Kidney (tissue), 14 donors: Measurements from ENCODE around the gene DPH2. TPM values are rescaled to one million over a fixed set of nuclear protein-coding genes. Genes with fewer than 3 reads are reported as not detected.

Experiments
- DNase-seq, 5 donors: peaks; one replicate each; pipeline ENCODE4 v3.0.0-alpha.2; 2013 to 2020
- FAIRE-seq: peaks from 2 replicates; lab custom pipeline; 2012; peaks lifted over from hg19 to GRCh38; lab: Jason Lieb, UNC
- H3K27ac ChIP-seq, 2 donors: one replicate each; pipeline ENCODE4 v1.7.0; 2013; ENCODE audit warnings: low read depth in 2 of 2, low read length in 2 of 2, inconsistent platforms in 1 of 2
- H3K27me3 ChIP-seq: one replicate; pipeline ENCODE4 v1.7.1; 2013; ENCODE audit warnings: low read length, inconsistent platforms; ENCODE audit not compliant: control insufficient read depth, insufficient read depth
- H3K36me3 ChIP-seq, 3 donors: one replicate each; pipeline versions ENCODE4 v1.7.0 to v1.7.1; 2013; ENCODE audit warnings: low read length in 3 of 3, control low read depth in 1 of 3, inconsistent platforms in 1 of 3; ENCODE audit not compliant: insufficient read depth in 3 of 3, control insufficient read depth in 2 of 3
- H3K4me1 ChIP-seq, 3 donors: one replicate each; pipeline versions ENCODE4 v1.7.0 to v1.7.1; 2013; ENCODE audit warnings: low read length in 3 of 3, inconsistent platforms in 1 of 3, low read depth in 1 of 3; ENCODE audit not compliant: control insufficient read depth in 2 of 3, insufficient read depth in 2 of 3
- H3K4me3 ChIP-seq, 3 donors: one replicate each; pipeline versions ENCODE4 v1.7.0 to v1.8.1; 2013; ENCODE audit warnings: low read length in 3 of 3, control low read depth in 1 of 3, inconsistent platforms in 1 of 3
- H3K9ac ChIP-seq, 3 donors: one replicate each; pipeline versions ENCODE4 v1.7.0 to v1.7.1; 2013; ENCODE audit warnings: low read length in 3 of 3, control low read depth in 1 of 3, inconsistent platforms in 1 of 3
- H3K9me3 ChIP-seq, 3 donors: one replicate each; pipeline versions ENCODE4 v1.7.0 to v1.7.1; 2013; ENCODE audit warnings: low read length in 3 of 3, control low read depth in 1 of 3, inconsistent platforms in 1 of 3; ENCODE audit not compliant: control insufficient read depth in 2 of 3, insufficient read depth in 1 of 3
- CTCF ChIP-seq: IDR thresholded peaks from 3 replicates; pipeline ENCODE4 v1.5.1; 2012; ENCODE audit warnings: mild to moderate bottlenecking, moderate library complexity, borderline replicate concordance; ENCODE audit not compliant: insufficient read depth; ENCODE audit errors: extremely low read depth
- intact Hi-C: fragments of 100-400 bp; cut with DNase I; formaldehyde crosslinking; loops from one replicate; pipeline ENCODE4 v1.11.1; 2022
- polyA plus RNA-seq: library from polyadenylated mRNA; stranded (reverse); fragments of 350-450 nt; fragmentation: Illumina TruSeq; extraction: RNeasy Lipid Tissue Mini Kit (QIAGEN cat#74804); gene quantifications from one replicate; pipeline ENCODE4 v1.2.3, GENCODE V29; 2014; ENCODE audit warnings: low read depth, low replicate concordance; ENCODE audit not compliant: insufficient read depth
- total RNA-seq: library from RNA; stranded (reverse); fragmentation: NEBNext Ultra II Directional; extraction: Animal tissue kit (Norgen Biotek cat#: 25700); gene quantifications from one replicate; pipeline ENCODE4 v1.2.1, GENCODE V29; 2021
- donor health status: control.
- donor health status: control.
- donor health status: control.
- donor health status: control.
- donor health status: control.
- donor health status: DM: yes; HTN: yes; CAD: no.
- donor health status: Normal renal cell carcinoma (clear cell type).

Gene DPH2
- total and polyA plus RNA-seq, 2 donors from 2014 or later: 15.9 to 24.0 TPM

GRCh38 chr1:43998000-43998378, 28.2 kb downstream of the DPH2 start:
- DNase-seq (no peak), FAIRE-seq (no peak)
- Histone ChIP-seq H3K4me3 (no peak overlapping the region), H3K27ac (no peak overlapping the region), H3K4me1 (peaks cover 0 to 3% (median 0%) of the 10 kb centered on the region in 3 donors), H3K27me3 (no peaks in the 10 kb centered on the region), H3K36me3 (no peaks in the 10 kb centered on the region), H3K9ac (no peak overlapping the region), H3K9me3 (no peaks in the 10 kb centered on the region)
- intact Hi-C loops: no loop called here
- TF ChIP-seq CTCF: no peak

GRCh38 chr1:43999455-43999854, 29.6 kb downstream of the DPH2 start:
- FAIRE-seq (no peak), DNase-seq (no peak)
- Histone ChIP-seq H3K27me3 (no peaks in the 10 kb centered on the region), H3K4me3 (no peak overlapping the region), H3K27ac (no peak overlapping the region), H3K9ac (no peak overlapping the region), H3K36me3 (no peaks in the 10 kb centered on the region), H3K4me1 (peaks cover 0 to 3% (median 0%) of the 10 kb centered on the region in 3 donors), H3K9me3 (no peaks in the 10 kb centered on the region)
- no peak for TF ChIP-seq CTCF
- intact Hi-C loops: no loop called here

- no peak for TF ChIP-seq CTCF
- Histone ChIP-seq H3K9me3 (no peaks in the 10 kb centered on the region), H3K4me3 (no peak overlapping the region), H3K27me3 (no peaks in the 10 kb centered on the region), H3K9ac (no peak overlapping the region), H3K4me1 (peaks cover 0 to 3% (median 0%) of the 10 kb centered on the region in 3 donors), H3K36me3 (no peaks in the 10 kb centered on the region), H3K27ac (no peak overlapping the region)
- intact Hi-C loops: no loop called here
- no peak for FAIRE-seq
- no peak for DNase-seq
These were observed 30.4 kb downstream of the DPH2 start for GRCh38 chr1:44000122-44000665.

- no peak overlapping the region for H3K27ac ChIP-seq
- DNase-seq: no peak
- no peak overlapping the region for H3K4me3 ChIP-seq
- no peaks in the 10 kb centered on the region for H3K27me3 ChIP-seq
- no peak overlapping the region for H3K9ac ChIP-seq
- no peak for TF ChIP-seq CTCF
- peaks cover 0 to 6% (median 0%) of the 10 kb centered on the region in 3 donors for H3K4me1 ChIP-seq
- H3K9me3 ChIP-seq: no peaks in the 10 kb centered on the region
- intact Hi-C loops: no loop called here
- H3K36me3 ChIP-seq: no peaks in the 10 kb centered on the region
- no peak for FAIRE-seq
These were observed 32.4 kb downstream of the DPH2 start for GRCh38 chr1:44002165-44002564.
